ENCODE data around the gene SHOX.
"Not testable (repeated sequence)": the region's sequence is repeated elsewhere in the genome, so short reads cannot be mapped to it uniquely, and the experiment has no call there.

The SHOX gene

GRCh38 chrX:638482-639131 lies 8.0 kb downstream of the SHOX start:
- DNase-seq, result no peak

- no peak for DNase-seq
Observed at GRCh38 chrX:639151-639550, 8.6 kb downstream of the SHOX start.

- DNase-seq, result no peak
Observed at GRCh38 chrX:640641-641040, 10.1 kb downstream of the SHOX start.

DNA sequence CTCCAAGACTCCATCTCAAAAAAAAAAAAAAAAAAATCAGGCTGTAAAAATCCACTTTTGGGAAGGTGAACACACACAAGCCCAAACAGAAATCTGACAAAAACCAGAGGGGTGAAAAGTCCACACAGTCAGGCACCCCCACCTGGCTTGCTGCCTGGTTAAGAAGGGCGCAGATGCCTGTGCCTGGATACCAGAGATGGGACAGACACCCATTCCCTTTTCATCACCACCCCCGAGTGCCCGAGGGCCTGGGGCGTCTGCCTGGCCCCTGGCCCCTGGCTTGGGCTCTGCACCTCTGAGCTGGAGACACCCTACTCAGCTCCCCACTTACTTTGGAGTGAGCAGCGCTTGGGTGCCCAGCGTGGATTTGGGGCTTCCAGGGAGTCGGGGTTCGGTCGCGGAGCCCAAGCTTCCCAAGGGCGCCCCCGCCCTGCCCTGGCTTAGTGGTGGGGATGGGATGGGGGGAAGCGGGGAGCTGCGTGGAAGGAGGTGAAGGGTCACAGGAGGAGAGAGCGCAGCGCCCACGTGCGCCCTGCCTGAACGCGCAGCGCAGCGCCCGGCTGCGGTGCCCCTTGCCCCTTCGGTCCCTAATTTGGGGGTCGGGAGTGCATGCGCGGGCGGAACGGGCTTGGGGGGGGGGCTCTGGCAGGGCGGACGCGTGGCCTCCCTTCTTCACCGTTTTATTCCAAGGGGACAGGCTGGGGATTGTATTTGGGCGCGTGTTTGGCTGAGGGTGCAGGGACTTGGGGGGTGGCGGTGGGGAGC lies 11.3 kb downstream of the SHOX start:
- no peak for DNase-seq

DNA sequence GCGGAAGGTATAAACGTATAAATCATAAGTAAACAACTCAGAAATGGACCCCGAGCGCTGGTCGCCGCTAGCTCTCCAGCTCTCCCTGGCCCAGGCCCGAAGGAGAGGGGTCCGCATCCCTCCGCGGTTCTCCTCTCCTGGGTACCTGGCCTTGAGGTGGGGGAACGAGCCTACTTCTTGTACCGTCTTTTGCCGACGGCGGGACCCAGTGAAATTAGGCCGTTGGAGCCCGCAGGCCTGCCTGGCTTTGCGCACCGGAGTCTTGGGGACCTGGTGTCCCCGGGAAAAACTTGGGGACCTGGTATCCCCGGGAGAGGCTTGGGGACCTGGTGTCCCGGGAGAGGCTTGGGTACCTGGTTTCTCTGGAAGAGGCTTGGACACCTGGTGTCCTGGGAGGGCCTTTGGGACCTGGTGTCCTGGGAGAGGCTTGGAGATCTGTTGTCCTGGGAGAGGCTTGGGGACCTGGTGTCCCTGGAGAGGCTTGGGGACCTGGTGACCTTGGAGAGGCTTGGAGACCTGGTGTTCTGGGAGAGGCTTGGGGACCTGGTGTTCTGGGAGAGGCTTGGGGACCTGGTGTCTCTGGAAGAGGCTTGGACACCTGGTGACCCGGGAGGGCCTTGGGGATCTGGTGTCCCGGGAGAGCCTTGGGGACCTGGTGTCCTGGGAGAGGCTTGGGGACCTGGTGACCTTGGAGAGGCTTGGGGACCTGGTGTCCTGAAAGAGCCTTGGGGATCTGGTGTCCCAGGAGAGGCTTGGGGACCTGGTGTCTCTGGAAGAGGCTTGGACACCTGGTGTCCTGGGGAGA lies 12.0 kb downstream of the SHOX start:
- DNase-seq, result no peak

DNA sequence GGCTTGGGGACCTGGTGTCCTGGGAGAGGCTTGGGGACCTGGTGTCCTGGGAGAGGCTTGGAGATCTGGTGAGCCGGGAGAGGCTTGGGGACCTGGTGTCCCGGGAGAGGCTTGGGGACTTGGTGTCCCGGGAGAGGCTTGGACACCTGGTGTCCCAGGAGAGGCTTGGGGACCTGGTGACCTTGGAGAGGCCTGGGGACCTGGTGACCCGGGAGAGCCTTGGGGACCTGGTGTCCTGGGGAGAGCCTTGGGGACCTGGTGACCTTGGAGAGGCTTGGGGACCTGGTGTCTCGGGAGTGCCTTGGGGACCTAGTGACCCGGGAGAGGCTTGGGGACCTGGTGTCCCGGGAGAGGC lies 12.6 kb downstream of the SHOX start:
- no peak for DNase-seq

DNA sequence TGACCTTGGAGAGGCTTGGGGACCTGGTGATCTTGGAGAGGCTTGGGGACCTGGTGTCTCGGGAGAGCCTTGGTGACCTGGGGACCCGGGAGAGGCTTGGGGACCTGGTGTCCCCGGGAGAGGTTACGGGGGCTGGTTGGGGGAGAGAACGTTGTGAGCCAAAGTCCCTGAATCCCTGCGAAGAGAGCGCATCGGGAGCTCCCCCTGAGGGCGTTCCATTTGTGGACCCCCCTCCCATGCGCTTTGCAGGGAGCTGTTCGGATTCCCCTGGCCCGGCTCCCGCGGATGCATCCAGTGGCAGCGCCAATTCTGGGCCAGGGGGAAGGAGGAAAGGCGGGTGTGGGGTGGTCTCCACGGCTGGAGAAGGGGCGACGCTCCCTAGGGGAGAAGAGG lies 13.3 kb downstream of the SHOX start:
- DNase-seq, result no peak

GRCh38 chrX:644304-645281 lies 14.0 kb downstream of the SHOX start:
- DNase-seq, result no peak

DNA sequence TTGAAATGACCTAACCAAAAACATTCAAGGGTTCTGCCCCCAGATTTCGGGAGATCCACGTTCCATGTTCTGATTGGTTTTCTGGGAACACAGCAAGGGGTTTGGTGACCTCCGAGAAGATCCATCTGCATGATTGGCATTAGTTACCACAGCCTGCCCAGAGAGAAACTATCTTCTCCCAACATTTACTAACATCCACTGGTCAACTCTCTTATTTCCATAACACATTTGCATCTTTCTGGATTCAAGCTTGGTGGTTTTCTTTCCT lies 15.6 kb downstream of the SHOX start:
- DNase-seq, result no peak

DNA sequence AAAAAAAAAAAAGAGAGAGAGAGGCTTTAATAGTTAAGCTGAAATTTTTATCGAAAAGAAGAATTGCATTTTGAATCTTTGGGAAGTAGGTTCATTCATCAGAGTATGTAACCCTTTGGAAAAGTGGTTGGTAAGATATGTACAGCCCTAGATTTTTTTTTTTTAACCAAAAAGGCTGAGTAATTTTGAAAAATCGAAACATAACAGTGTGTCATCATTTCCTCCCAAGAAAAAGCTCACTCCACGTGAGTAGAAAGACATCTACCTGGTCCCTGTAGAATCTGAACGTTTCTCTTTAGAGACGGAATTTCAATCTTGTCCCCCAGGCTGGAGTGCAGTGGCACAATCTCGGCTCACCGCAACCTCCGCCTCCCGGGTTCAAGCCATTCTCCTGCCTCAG lies 16.2 kb downstream of the SHOX start:
- no peak for DNase-seq

DNA sequence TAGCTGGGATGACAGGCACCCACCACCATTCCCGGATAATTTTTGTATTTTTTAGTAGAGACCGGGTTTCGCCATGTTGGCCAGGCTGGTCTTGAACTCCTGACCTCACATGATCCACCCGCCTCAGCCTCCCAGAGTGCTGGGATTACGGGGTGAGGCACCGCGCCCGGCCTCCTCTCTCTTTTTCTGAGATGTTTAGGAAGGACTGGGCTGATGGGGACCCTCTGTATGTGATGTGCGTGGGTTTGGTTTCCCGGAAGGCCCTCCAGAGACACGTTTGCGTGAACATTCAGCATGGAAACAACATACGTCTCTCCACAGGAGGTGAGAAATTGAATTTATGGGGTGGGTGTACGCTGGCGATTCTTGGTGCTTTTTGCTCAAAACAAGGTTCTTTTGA lies 18.6 kb downstream of the SHOX start:
- DNase-seq, result no peak

GRCh38 chrX:650324-650723 lies 19.7 kb downstream of the SHOX start:
- no peak for DNase-seq

GRCh38 chrX:650811-651210 lies 20.2 kb downstream of the SHOX start:
- DNase-seq, result no peak

DNA sequence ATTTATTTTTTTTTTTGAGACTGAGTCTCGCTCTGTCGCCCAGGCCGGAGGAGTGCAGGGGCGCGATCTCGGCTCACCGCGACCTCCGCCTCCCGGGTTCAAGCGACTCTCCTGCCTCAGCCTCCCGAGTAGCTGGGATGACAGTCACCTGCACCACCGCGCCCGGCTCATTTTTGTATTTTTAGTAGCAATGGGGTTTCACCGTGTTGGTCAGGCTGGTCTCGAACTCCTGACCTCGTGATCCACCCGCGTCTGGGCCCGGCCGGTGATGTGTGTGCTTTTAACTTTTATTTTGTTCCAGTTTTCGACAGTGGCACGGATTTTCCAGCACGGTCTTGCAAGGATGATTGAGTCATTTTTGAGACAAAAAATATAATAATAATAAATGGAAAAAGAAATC lies 21.3 kb downstream of the SHOX start:
- not testable (repeated sequence) for DNase-seq

- DNase-seq, result no peak
Observed at GRCh38 chrX:652341-652741, 21.8 kb downstream of the SHOX start.

DNA sequence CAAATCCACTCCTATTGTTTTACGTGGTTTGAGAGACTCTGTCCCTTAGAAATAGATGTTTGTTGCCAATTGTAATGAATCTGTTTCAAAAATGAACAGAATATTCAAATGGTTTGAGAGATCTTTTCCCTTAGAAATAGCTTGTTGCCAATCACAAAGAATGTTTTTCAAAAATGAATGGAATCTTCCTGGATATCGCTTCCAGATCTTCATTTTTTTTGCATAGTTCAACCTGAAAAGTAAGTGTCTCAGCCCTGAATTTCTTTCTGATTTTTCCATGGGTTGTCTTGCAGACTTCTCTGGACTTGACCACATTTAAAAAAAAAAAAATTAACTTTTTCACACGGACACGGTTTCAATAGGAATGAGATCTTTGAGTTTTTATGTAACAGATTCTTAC lies 22.7 kb downstream of the SHOX start:
- no peak for DNase-seq

DNA sequence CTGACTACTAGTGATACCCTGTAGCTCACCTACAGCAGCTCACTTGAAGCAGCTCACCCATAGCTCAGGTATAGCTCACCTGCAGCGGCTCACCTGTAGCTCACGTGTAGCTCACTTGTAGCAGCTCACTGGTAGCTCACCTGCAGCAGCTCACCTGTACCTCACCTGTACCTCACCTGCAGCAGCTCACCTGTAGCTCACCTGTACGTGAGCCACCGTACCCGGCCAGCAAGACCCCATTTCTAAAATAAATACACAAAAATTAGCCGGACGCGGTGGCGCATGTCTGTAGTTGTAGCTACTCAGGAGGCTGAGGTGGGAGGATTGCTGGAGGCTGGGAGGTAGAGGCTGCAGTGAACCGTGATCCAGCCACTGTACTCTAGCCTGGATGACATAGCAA lies 30.6 kb downstream of the SHOX start:
- no peak for DNase-seq

DNA sequence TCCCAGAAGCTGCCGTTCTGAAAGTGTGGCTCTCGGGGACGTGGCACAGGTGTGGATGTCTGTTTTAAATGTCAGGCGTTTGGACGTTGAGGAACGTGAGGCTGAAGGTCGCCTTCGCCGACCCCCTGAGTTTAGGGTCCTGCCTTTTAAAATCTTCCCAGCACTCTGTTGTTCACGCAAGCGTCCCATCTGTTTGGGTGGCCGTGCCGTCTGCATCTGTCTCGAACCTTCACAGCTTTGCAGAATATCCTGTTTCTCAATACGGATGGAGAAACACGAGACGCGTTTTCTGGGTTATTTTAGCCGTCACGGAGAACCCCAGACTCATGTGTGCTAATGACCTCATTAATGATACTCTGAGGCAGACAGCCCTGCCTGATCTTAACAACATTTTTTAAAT lies 31.5 kb downstream of the SHOX start:
- no peak for DNase-seq

DNA sequence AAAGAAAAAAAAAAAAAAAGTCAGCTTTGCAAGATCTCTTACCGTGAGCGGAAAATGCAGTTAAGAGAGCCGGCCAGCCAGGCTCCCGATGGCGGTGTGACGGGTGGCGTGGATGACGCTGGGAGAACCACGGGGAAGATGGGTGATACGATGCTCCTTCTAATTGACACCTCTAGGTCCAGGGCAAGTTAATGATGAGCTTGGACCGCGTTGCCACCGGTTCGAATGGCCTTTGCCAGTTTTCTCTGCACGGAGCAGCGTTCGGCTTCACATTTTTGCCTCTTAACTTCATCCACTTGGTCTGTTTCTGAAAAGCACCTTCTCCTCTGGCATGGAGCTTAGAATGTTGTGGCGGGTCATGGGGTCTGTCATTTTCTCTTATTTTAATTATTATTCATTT lies 33.2 kb downstream of the SHOX start:
- no peak for DNase-seq

GRCh38 chrX:666762-667720 lies 36.5 kb downstream of the SHOX start:
- no peak for DNase-seq

DNA sequence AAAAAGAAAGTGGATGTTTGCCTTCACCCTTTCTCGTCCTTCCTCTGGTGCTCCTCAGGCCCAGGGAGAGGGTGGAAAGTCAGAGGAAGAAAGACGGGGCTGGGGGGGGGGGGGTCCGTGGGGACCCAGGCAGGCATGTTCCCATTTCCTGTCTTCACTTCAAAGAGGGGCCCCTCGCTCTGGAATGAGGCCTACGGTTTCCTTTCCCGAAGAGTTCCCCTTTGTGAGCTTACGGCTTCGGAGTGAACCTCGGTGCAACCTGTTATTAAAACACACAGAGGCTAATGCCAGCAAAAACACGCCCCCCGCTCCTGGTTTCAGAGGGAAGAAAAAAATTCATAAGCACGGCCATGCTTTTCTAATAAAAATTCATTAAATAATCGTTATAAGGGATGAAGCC lies 40.1 kb downstream of the SHOX start:
- no peak for DNase-seq

DNA sequence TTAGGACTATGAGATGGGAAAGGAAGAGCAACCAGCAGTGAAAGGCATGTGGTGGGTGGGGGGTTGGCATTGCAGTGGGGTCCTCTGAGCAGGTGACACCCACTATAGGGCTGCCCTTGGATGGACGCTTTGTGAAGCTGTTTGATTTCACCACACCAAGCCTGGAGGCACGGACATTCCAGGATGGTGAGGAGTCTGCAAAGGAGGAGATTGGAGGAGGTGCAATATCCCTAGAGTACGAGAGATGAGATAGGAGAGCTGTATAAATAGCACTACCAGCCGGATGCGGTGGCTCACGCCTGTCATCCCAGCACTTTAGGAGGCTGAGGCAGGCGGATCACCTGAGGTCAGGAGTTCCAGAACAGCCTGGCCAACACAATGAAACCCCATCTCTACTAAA lies 42.3 kb downstream of the SHOX start:
- DNase-seq, result no peak

Measured in NCI-H1436 treated with DMSO at 0.1 percent for 48 hours (cell line).